GM19324 (cell line): Measurements from ENCODE around the gene PAQR5.
"Not testable (repeated sequence)": the region's sequence is repeated elsewhere in the genome, so short reads cannot be mapped to it uniquely, and the experiment has no call there.

Source experiments
- ATAC-seq: cut with Tn5 transposase; IDR thresholded peaks from one replicate; pipeline ENCODE4 v1.9.1; 2021; ENCODE audit warnings: mild to moderate bottlenecking, moderate library complexity; ENCODE audit not compliant: unreplicated experiment, low FRiP score

Gene PAQR5

GRCh38 chr15:69292826-69293420, 5.8 kb upstream of the PAQR5 start:
- no peak for ATAC-seq

GRCh38 chr15:69293741-69294615, 4.7 kb upstream of the PAQR5 start:
- no peak for ATAC-seq

DNA sequence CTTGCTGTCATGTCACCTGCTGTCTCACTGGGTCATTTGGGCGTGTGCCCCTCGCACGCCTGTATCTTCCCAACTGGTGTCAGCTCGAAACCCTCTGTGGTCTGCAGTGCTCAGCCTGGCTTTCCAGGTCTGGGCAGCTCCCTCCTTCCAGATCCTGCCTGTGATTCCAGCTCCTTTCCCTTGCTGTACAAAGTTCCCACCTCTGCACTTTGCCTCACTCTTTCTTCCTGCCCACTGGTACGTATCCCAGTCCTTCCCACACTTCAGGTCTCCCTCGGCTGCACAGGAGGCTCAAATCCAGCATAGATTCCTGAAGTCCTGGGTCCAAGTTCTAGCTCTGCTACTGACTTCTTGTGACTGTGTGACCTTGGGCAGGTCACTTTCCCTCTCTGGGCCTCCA, 2.1 kb upstream of the PAQR5 start:
- no peak for ATAC-seq

GRCh38 chr15:69297642-69298353, 914 bp upstream of the PAQR5 start:
- no peak for ATAC-seq

DNA sequence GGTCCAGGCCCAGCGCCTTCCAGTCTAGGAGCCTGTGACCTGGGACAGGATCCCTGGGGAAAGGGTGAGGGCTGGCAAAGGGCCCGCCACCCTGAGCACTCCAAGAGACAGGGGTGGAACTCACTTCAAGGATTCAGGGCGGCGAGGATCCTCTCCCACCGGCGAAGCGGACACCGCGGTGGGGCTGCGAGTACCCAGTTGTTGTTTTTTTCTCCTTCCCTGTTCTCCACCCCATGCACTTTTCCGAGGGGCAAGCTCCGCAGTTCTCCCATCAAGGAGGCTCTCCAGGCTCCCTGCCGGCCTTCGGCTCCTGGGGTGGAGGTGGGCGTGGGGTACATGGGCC, 387 bp upstream of the PAQR5 start:
- no peak for ATAC-seq

- no peak for ATAC-seq
These were observed 757 bp downstream of the PAQR5 start for GRCh38 chr15:69299451-69299886.

DNA sequence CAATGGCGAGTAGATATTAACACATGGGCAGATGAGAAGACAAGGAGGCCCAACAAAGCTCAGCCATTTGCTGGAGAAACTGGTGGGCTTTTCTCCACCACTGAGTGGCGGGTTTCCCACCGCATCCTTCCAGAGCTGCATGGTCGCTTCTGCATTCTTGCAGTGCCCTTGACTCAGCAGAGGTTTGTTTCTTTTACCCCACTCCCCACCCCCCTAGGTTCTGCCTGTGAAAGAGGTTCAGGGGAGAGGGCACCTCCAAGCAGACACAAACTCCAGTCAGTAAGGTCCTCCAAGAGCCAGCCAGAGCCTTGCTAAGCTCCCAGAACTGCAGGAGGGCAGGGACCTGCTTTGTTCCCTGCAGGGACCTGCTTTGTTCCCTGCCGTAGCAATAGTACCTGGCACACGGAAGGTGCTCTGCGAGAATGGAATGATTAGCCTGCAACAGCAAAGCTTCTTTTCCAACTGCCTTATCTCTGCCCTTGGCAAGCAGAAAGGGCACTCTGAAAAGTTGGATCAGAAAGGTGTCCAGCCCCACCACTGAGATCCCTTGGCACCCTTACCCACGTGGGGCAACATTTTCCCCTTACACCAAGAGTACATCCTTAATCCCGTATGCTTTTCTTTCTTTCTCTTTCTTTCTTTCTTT, 1.4 kb downstream of the PAQR5 start:
- ATAC-seq, result no peak

DNA sequence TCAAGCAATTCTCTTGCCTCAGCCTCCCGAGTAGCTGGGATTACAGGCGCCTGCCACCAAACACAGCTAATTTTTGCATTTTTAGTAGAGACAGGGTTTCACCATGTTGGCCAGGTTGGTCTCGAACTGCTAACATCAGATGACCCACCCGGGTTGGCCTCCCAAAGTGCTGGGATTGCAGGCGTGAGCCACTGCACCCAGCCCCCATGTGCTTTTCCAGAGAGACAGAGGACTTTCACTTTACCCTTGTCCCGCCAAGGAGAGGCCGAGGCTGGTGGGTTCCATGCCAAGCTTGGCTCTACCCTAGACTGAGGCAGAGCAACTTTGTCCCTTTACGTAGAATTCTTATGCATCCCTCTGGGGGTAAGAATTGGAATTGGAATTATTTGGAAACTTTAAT, 2.4 kb downstream of the PAQR5 start:
- not testable (repeated sequence) for ATAC-seq

- not testable (repeated sequence) for ATAC-seq
These were observed 3.4 kb downstream of the PAQR5 start for GRCh38 chr15:69302087-69302486.

- ATAC-seq, result no peak
These were observed 4.2 kb downstream of the PAQR5 start for GRCh38 chr15:69302929-69303328.

GRCh38 chr15:69303337-69304181, 4.8 kb downstream of the PAQR5 start:
- ATAC-seq, result no peak

GRCh38 chr15:69304182-69304545, 5.5 kb downstream of the PAQR5 start:
- no peak for ATAC-seq

GRCh38 chr15:69305204-69305931, 6.7 kb downstream of the PAQR5 start:
- no peak for ATAC-seq

GRCh38 chr15:69305933-69306568, 7.3 kb downstream of the PAQR5 start:
- ATAC-seq, result no peak

DNA sequence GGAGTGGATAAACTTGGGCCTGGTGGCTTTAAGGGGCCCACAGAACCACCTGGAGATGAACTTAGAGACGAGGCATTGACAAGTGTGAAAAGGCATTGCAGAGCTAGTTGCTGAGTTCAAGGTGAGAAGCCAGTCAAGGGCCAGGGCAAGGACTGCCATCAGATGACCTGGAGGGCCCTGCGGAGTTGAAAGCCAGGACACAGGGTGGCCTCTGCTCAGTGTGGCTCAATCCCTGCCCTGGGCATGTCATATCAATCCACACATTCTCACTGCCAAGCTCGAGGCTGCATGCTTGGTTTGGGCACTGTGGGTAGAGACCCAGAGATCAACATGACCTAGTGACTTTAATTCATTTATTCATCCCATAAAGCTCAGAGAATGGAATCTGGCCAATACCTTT, 9.2 kb downstream of the PAQR5 start:
- no peak for ATAC-seq

DNA sequence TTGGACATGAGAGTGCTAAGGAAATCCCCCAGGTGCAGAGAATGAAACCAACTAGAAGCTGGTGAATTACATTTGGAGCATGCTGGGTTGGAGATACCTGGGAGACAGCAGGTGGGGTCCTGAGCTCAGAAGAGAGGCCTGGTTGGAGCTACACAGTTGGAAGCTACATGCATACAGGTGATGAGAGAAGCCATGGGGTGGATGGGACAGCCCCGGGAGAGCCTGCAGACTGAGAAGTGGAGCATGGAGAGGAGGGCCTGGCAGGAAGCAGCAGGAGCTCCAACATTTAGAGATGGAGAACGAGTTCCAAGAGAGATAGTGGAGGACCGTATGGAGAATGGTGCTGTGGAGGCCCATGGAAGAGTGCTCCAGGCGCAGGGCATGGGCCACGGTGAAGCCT, 10.2 kb downstream of the PAQR5 start:
- no peak for ATAC-seq

DNA sequence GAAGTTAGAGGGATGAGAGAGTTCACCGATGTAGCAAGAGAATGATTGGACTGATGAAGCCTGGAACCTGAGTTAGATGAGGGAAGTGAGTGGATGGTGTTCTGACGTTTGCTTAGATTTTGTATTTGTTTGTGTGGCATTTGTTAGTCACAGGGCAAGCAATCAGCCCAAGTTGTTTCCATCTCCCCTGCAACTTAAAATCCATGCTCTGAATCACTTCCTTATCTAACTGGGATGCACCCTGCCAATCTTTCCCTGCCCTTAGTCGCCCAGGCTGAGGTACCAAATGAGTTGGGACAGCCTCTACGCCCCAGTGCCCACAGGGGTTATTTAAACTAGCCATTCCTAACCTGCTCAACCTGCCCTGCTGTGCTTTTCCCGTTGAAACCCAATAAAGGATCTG, 12.6 kb downstream of the PAQR5 start:
- ATAC-seq, result no peak

- ATAC-seq, result no peak
These were observed 14.8 kb downstream of the PAQR5 start for GRCh38 chr15:69313432-69314000.

GRCh38 chr15:69314131-69314530, 15.4 kb downstream of the PAQR5 start:
- ATAC-seq, result no peak
